Measurements from ENCODE around the gene SEPTIN11.

The SEPTIN11 gene

DNA sequence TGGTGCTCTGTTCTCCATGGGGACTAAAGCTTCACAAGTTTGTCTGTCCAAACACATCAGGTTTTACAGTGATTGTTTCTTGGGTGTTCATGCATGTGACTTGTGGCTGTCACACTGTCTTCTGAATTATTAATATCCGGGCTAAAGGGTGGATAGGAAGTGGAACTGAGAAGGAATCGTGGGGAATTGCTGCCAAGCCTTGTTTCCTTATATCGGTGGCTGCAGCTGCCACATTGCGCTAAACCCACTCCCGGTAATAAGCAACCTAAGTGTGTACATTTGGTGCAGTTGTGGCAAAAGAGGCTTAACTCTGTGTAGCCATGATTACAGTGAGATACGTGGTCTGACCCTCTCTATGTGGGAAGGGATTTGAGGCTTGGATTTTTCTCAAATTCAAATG is 30.7 kb downstream of the SEPTIN11 start:
- DNase-seq (ENCODE audit: low spot score), result peak; percentile 56

GRCh38 chr4:76981644-76982043 is 32.1 kb downstream of the SEPTIN11 start:
- no peak for DNase-seq (ENCODE audit: low spot score)

DNA sequence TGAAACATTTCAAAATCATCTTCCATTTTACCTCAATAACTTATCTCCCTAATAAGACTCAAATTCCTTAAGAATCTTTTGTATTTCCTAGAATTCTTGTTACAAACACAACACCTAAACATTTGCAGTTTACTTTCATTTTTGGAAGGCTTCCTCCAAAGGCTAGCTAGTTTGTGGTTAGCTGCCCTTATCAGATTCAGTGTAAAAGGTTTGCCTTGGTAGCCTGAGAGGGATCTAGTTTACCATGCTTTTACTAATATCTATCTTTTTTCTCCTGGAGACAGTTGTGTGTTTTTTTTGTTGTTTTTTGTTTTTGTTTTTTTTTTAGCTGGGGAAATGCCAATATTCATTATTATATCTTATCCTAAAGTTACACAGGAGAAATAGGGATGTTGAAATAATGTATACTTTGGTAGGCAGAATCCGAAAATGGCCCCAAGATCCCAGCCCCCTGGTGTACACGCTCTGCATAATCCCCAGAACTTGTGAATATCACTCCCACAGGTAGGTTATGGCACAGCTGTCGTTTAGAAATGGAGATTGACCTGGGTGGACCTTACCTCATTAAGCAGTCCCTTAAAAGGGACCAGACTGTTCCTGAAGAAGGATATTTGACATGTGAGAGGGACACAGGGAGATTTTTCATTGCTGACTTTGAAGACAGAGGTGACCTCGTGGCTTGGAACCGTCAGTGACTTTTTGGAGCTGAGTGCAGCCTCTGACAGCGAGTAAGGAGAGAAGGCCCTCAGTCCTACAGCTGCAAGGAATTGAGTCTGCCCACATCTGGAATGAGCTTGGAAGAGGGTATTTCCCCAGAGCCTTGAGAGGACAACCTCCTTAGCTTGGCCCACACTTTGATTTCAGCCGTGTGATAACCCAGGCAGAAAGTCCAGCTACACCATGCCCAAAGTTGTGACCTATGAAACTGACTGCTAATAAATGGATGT is 33.4 kb downstream of the SEPTIN11 start:
- no peak for DNase-seq (ENCODE audit: low spot score)

GRCh38 chr4:76984127-76984526 is 34.6 kb downstream of the SEPTIN11 start:
- peak; percentile 38 for DNase-seq (ENCODE audit: low spot score)

- DNase-seq (ENCODE audit: low spot score), result no peak
Observed at GRCh38 chr4:76984788-76985211, 35.2 kb downstream of the SEPTIN11 start.

DNA sequence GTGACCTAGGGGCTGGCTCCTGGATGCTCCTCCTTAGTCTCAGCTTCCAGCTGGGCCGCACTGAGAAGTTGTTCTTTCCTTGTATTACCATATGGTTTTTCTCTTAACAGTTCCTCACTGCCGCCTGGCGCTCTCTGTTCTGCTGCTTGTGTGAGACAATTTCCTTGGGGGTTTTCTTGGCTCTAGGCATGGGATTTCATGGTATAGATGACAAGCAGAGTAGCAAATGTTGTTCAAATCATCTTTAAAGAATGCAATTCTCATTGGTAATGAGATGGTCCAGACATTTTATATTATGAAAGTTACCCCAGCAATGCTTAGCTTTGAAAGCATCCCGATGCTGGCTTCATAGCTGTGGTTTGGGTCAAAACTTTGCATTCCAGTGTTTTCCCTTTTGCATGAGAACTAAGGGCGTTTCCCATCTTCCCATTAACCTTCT is 37.6 kb downstream of the SEPTIN11 start:
- no peak for DNase-seq (ENCODE audit: low spot score)

DNA sequence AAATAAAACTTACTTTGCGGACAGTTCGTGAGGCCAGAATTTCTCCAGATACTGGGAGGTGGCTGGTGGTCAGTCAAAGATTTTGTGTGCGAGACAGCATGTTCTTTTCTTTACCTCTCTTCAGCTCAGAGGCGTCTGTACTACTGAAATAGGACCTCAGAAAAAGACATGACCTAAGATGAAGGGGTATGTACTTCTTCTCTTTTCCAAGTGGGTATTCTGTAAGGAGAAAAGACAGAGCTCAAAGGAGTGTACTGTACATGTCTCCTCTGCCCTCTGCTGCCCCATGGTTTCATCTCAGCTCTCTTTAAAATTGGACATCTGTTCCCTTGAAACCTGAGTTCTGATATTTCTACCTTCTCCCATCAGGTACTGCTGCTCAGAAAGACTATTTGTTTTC is 38.1 kb downstream of the SEPTIN11 start:
- no peak for DNase-seq (ENCODE audit: low spot score)

DNA sequence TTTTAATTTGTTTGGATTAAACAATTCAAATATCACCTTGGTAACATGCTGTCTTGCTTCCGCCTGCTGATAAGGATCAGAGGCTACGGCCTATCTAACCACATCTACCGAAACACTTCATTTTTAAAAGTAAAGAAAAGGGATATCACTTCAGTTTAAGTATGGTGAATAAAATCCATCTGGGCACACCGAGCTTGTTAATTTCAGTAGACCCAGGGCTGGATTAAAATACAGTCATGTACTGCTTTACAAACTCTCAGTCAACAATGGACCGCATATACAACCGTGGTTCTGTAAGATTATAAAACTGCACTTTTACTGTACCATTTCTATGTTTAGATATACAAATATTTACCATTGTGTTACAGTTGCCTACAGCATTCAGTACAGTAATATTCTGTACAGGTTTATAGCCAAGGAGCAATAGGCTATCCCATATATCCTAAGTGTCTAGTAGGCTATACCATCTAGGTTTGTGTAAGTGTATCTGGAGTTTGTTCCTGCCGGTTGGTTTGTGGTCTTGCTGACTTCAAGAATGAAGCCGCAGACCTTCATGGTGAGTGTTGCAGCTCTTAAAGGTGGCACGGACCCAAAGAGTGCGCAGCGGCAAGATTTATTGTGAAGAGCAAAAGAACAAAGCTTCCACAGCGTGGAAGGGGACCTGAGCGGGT is 40.0 kb downstream of the SEPTIN11 start:
- no peak for DNase-seq (ENCODE audit: low spot score)

DNA sequence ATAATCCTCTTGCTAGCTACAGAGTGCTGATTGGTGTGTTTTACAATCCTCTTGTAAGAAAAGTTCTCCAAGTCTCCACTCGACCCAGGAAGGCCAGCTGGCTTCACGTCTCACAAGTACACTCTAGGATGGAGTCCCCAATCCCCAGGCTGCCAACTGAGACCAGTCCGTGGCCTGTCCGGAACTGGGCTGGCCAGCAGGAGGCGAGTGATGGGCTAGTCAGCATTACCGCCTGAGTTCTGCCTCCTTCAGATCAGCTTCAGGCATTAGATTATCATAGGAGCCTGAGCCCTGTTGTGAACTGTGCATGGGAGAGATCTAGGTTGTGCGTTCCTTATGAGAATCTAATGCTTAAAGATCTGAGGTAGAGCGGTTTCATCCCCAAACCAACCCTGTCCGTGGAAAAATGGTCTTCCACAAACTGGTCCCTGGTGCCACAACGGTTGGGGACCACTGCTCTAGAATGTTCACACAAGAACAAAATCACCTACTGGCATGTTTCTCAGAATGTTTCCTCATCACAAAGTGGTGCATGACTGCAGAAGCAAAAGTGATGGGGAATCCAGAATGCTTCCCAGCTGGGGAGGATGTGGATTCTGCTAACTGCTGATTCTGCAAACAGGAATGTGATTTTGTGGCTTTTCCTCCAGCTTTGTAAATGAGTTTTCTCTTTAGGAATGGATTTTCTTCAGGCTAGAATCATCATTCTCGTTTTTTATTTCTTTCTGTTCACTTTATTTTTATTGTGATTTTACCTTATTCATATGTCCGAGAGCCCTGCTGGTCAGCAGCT is 40.9 kb downstream of the SEPTIN11 start:
- DNase-seq (ENCODE audit: low spot score), result no peak

DNA sequence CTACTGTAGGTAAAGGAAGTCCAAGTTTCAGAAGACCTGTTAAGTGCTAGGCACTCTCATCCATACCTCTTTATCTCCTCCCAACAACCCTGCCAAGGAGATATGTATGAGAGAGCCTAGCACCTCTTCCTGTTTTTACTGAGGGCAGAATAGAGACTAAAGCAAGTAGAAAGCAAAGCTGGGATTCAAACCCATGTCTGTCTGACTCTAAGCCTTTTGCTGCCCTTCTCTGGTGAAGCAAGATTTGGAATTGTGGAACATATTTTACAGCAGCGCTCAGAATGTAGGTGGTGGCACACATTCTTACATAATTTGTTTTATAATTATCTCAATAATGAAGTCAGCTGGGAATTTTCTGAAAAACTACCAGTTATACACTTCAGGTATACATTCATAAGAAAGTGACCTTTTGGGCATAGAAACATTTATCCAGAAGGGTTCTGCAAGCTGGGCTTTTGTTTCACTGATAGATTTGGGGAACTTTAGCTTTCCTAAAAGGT is 41.7 kb downstream of the SEPTIN11 start:
- DNase-seq (ENCODE audit: low spot score), result no peak

- DNase-seq (ENCODE audit: low spot score), result no peak
Observed at GRCh38 chr4:76993787-76994641, 44.5 kb downstream of the SEPTIN11 start.

GRCh38 chr4:76995776-76996175 is 46.2 kb downstream of the SEPTIN11 start:
- DNase-seq (ENCODE audit: low spot score), result no peak

DNA sequence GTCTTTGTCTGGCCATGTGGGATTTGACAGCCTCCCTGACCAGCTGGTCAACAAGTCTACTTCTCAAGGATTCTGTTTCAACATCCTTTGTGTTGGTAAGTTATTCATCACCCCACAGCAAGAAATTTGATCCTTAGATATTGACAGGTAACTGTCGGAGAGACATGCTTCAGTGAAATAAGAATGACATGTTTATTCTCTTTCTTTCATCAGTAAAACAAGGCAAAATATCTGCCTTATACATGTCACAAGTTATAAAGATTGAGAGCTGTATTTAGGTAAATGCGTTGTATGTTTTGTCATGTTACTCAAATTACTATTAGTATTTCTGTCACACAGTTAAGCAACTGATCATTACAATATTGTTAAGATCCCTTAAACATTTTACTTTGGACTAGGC is 46.9 kb downstream of the SEPTIN11 start:
- no peak for DNase-seq (ENCODE audit: low spot score)

GRCh38 chr4:76997077-76997476 is 47.5 kb downstream of the SEPTIN11 start:
- no peak for DNase-seq (ENCODE audit: low spot score)

DNA sequence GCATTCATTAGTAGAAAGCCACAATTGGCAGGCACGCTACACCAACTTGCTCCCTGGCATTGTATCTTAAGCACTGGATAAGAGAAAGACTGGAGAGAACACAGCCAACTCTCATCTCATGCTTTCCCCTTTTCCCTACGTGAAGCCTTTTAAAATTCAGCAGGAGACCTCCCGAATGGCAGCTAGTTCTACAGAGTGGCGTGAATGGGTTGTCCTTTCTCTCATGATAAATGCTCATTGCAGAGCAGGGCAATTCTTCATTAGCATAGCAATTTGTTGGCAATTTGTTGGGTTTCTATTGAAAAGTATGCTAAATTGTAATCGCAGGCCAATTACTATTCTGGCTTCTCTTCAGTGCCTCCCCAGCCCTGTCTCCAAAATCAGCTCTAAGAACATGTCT is 48.0 kb downstream of the SEPTIN11 start:
- no peak for DNase-seq (ENCODE audit: low spot score)

- DNase-seq (ENCODE audit: low spot score), result no peak
Observed at GRCh38 chr4:76998251-76998901, 48.8 kb downstream of the SEPTIN11 start.

Measured in D341Med (cell line).